ENCODE measurements around the gene EZH1.
A peak's percentile ranks its signal among the peaks of the same experiment; 100 is the strongest.
"Not testable (repeated sequence)": the region's sequence is repeated elsewhere in the genome, so short reads cannot be mapped to it uniquely, and the experiment has no call there.

EZH1 gene

DNA sequence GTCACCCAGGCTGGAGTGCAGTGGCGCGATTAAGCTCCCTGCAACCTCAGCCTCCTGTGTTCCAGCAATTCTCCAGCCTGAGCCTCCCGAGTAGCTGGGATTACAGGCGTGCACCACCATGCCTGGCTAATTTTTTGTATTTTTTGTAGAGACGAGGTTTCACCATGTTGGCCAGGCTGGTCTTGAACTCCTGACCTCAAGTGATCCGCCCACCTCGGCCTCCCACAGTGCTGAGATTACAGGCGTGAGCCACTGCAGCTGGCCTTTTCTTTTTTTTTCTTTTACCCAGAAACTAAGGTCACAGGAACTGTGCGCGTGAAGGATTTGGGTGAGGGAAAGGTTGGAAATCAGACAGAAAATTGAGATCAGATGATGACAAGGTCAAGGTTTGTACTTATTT, 25.1 kb upstream of the EZH1 start:
- DNase-seq = not testable (repeated sequence)

DNA sequence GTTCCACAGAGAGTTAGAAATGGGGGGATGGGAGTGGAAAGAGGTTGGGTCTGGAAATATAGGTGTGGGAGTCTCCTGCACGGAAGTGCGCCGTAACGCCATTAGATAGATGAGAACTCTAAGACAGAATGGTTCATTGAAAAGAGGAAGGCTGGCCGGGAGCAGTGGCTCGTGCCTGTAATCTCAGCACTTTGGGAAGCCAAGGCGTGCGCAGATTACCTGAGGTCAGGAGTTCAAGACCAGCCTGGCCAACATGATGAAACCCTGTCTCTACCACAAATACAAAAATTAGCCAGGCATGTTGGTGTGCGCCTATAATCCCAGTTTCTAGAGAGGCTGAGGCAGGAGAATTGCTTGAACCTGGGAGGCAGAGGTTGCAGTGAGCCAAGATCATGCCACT, 23.2 kb upstream of the EZH1 start:
- not testable (repeated sequence) for DNase-seq

- no peak for DNase-seq
These were observed 22.7 kb upstream of the EZH1 start for GRCh38 chr17:42767512-42767911.

GRCh38 chr17:42766124-42766523, 21.3 kb upstream of the EZH1 start:
- no peak for DNase-seq

DNA sequence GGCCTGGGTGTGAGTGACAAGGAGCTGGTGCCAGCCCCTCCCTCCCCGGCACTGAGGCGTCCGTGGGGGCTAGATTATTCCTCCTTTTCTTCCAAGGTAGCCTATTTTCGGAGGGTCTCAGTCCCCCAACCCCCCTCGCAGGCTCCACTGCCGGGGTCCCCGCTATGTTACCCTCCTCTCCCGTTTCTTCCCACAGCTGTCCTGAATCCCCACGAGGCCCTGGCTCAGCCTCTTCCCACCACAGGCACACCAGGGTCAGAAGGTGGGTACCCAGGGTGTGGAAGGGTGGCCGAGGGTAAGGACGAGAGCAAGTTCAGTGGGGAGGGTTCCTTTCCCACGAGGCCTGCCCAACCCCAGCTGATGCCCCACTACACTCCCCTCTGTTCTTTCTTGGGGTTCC, 16.8 kb upstream of the EZH1 start:
- DNase-seq = no peak

DNA sequence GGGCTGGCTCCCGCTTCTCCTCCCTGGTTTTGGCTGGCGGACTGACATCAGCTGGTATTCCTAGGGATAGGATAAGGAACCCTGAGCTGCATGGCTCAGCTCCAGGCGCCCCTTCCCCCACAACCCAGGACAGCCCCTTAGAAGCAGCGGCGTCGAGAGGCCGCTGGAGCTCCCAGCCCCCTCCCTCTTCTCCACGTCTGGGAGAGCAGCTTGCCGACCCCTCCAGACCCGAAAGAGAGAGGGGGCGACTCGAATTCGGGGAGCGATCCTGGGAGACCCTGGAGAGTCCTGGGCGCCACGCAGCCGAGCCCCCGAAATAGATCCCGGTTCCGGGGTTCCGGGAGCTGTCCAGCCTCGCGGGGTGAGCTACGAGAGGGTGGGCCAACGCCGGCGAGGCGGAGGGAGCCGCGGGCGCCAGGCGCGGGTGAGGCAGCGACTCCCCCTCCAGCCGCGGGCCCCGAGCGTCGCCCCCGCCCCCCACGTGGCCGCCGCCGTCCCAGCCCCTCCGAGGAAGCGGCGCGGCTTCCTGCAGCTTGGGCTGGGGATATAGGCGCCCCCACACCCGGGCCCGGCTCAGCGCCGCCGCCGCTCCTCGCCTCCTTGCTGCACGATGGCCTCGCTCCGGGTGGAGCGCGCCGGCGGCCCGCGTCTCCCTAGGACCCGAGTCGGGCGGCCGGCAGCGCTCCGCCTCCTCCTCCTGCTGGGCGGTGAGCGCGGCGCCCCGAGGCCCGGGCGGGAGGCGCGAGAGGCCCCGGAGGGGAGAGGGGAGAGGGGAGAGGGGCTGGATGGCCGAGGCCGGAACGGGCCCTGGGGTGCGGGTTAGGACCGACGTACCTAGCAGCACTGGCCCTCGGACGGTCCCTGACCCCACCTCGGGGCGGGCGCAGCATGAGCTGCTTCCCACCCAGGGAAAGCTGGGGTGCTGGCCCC, 16.1 kb upstream of the EZH1 start, which contains the start of gene RAMP2:
TSS of gene RAMP2 (plus strand) at position 576 of the 930 bp plus-strand sequence. CDS start at position 611, 35 bp downstream.
- peak in 2 of 6 experiments; percentile 11 to 22 for DNase-seq

DNA sequence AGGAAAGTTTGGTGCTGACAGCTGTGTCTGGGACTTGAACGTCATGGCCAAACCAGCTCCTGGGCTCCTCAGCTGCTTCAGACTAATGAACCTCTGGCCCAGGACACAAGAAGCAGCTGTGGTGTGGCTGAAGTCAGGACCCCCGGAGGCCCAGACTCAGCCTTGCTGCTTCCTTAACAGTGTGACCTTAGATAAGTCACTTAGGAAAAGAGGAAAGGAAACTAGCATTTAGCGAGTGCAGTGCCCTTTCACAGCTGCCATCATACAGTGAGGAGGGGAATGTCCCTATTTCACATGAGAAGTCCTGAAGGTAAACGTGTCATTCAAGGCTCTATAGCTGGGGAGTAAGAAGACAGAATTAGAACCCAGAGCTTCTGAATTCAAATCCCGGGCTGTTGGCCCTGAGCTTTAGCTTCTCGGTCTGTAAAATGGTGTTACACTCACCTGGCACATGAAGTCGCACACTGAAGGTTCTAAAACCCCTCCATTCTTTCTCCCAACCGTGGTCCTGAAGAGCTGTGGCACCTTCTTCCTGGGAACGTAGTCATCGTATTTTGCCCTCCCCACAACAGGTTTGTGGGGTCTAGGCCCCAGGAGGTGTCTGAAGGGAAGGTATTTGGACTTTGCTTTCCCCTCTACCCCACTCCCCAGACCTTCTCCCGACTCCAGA, 15.3 kb upstream of the EZH1 start:
- no peak for DNase-seq

DNA sequence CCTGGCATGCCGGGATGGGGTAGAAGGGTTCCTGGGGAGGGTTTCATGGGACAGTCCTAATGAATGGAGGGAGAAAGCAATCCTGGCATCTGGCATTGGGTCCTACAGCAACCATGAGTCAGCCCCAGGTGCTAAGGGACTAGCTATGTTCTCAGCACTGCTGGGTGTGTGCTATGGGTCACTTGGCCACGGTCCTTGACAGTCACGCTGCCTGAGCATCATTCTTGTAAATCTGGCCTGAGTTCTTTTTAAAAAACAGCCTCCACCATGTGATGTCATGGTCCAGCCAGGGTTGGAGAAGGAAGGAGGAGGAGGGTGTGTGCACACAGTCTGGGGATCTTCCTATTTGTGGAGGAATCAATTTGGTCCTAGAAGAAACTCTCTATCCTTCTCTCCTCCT, 9.9 kb upstream of the EZH1 start:
- no peak for DNase-seq

GRCh38 chr17:42751628-42752027, 6.8 kb upstream of the EZH1 start:
- DNase-seq = no peak

DNA sequence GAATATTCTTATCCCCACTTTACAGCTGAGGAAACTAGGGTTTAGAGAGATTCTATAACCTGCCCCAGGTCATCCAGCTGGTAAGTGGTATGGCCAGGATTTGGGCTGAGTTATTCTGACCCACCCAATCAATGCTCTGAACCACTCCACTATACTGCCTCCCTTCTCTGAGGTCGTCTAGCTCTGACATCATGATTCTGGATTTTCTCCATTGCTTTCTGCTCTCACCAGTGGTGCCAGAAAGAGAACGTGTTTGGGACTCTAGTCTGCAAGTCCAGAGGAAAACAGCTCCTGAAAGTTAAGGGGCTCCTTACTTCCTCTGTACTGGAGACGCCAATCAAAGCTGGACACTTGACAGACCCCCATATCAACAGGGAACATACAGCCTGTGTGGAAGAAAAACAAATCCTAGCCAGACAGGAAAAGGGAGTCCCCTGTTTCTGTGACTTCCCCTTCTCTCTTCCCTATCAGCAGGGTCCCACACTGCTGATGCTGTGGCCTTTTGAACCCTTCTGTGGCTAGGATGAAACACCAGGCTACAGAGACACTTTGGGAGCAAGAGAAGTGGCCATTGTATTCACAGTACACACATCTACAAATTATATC, 6.0 kb upstream of the EZH1 start:
- no peak for DNase-seq

DNA sequence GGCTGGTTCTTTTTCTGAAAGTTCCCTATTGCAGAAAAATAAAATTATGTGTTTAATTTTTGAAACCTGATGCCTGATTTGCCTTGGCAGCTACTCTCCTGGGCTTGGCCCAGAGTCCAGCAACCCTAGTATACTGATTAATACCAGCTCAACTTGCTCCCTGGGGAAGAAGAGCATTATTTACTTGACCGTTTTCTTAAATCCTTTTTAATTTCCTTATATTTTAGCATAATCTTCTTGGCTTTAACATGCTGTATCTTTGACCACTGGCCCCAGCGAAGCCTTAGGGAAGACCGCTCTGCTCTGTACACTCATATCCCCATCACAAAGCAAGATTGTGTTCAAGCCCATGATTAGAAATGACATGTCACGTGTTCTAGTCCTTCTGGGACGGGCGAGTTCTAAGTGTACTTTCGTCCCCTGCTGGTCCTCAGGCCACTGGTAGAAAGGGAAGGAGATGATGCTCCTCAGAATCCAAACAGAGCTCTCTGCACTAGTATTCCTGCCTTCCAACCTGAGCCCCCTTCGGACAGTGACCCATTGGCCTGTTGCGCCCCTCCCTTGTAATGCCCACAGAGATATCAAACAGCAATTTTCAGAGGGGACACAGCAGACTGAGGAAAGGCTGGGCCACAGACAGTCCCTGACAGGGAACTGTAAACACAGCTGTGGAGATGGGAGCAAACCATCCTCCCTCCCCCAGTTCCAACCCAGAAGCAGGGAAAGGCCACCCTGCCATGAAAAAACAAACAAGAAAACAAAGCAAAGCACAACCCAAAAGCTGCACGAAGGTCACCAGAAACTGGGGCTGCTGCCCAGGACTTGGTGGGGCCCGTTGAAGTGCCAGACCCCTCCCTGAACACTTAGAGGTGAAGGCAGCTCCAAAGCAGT, 4.3 kb upstream of the EZH1 start:
- DNase-seq = no peak

DNA sequence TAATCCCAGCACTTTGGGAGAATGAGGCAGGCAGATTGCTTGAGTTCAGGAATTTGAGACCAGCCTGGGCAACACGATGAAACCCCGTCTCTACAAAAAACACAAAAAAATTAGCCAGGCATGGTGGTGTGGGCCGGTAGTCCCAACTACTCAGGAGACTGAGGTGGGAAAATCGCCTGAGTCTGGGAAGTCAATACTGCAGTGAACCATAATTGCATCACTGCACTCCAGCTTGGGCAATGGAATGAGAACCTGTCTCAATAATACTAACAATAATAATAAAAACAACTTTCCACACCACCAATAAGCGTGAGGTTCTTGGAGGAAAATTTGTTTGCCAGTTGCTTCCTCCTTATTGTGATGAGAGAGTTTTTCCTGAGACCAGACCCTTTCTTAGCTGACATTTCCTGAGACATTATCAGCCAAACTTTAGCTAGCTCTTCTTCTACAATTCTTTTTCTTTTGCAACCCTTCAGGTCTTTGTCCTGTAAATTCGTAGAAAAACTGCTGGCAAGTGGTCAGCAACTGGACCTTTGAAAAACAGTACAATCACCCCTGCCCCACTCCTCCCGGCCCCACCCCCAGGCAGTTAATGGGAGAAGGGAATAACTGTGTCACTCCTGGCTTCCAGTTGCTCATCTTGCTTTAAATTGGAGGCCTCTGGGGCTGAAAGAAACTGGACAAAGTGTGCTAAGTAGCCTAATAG, 3.5 kb upstream of the EZH1 start:
- DNase-seq = no peak

DNA sequence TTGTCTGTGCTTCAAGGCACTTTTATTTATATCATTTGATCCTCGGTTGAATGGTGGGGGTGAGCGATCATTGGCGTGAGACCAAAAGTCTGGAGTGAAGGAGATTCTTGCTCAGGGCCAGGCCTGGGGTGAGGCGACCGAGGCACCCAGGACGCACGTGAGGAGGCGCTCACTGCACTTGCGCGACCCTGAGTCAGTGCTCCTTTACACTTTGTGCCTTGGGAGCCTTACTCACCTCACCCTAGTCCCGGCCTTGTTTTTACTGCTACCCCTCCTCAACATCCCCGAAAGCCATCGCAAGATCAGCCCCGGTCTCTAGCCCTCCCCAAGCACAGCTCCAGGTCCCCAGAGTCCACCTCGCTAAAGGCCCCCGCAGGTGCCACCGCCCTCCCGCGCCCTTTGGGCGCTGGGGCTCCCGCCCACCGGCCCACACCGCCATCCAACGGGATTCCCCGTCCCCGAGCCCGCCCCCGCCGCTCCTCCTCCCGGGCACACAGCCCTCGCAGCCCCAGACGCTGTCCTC, 496 bp downstream of the EZH1 start:
- DNase-seq = peak in 4 of 6 experiments; percentile 30 to 74 (median 68)

DNA sequence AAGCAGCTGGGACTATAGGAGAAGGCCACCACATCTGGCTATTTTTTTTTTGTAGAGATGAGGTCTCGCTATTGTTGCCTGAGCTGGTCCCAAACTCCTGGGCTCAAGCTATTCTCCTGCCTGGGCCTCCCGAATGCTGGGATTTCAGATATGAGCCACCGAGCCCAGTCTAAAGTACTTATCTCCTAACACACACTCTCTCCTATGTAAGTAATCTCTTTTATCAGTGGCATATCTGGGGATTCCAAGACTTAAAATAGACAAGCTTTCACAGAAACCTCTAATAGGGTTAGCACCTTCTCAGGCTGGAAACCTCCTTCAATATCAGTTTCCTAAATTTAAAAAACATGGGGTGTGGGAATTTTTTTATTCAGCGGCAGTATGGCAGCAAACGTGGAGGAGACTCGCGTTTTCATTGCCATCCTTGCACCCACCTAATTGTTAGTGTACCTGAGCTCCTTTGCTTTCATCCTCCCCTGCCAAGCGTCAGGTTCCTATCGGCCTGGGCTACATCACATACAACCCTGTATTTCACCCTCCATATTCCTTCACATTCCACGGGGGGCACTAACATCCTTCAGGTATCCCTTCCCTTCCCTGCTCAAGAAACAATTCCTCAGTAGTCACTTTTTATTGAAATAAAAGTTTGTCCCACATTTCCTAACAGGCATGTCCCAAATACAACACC, 1.1 kb downstream of the EZH1 start:
- no peak for DNase-seq

GRCh38 chr17:42742916-42743315, 1.9 kb downstream of the EZH1 start:
- not testable (repeated sequence) for DNase-seq

DNA sequence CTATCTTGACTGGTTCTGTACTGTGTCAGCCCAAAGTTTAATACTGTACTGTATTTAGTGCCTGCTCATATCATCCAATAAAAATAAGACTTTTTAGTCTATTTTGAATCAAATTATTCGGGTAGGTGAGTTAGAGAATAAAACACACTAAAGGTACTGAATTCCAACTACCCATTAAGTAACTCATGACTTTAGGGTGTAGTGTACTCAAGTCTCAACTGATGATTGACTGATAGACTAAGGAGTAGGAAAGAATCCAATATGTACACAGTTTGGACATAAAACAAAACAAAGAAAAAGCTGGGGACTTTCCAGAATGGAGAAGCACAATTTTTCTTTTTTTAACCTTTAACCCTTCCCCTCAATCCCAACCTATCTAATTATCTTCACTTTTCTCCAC, 4.1 kb downstream of the EZH1 start:
- no peak for DNase-seq

- DNase-seq = no peak
These were observed 19.7 kb downstream of the EZH1 start for GRCh38 chr17:42725143-42725542.

DNA sequence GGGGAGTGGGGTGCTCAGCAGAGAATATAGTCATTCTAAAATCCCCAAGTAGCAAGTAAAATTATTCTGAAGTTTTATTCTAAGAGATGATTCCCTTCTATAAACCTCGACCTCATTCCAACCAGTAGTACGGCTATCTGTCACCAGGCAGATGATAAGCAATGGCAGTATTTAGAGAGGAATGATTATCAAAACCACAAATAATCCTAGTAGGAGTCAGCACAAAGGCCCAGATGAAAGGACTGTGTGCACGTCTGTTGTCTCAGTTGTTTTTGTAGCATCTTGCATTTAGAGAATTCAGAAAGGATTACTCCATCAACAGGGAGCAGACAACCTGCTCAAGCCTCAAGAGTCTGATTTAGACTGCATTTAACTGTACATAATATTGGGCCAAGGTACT, 21.2 kb downstream of the EZH1 start:
- no peak for DNase-seq

DNA sequence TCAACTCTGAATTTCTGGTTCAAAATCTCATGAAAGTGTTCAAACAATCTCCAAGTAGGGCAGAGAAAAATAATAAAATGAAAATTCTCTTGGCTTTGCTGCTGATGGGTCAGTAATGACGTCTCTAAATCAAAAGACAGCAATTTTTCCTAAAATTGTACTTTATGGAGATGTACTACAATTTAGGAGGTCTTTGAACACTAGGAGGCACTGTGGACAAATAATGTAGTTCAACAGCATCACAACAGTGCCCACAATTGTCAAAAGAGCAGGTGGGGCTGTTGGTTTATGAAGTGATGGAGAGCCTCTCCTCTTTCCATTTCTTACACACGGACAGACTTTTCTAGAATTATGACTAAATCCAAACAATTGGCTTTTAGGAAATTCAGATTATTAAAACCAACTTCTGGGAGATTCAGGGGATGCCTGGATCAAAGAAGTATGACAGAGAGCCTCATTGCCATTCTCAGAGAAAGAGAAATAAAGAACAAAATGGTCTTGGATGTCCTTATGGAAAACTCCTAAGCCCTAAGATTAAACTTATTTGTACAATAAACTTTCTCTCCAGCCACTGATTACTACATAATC, 23.8 kb downstream of the EZH1 start:
- DNase-seq = peak in 5 of 6 experiments; percentile 2 to 66 (median 47)

GRCh38 chr17:42709561-42709960, 35.3 kb downstream of the EZH1 start:
- no peak for DNase-seq

DNA sequence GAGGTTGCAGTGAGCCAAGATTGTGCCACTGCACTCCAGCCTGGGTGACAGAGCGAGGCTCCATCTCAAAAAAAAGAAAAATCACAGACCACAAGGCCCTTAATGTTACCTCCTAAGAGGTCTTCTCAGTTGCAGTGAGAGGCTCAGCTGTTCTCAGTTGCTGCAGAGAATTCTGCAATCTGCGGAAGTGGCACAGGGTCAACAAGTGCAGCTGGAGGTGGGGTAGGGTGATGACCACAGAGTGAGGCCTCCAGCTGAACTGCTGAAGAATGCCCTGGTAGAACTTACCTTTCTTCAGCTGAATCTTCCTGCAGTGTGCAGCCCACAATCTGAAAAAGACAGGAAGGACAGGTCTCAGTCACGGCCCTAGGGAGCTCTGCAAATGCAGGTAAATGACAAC, 36.3 kb downstream of the EZH1 start:
- DNase-seq = no peak
